Measurements from ENCODE around the gene LRRC49.

GRCh38 chr15:71057581-71057980 lies 165.0 kb downstream of the LRRC49 start:
- no peak for TF ChIP-seq POLR2A (IDR thresholded peaks at IDR 0.05; ENCODE audit: low read depth, low read length)
- no peak for TF ChIP-seq POLR2AphosphoS5 (IDR thresholded peaks at IDR 0.05; ENCODE audit: low read depth, low read length)
